Activated gamma-delta T cell (primary cell): Measurements from ENCODE around the gene KLK12.
"Not testable (repeated sequence)": the region's sequence is repeated elsewhere in the genome, so short reads cannot be mapped to it uniquely, and the experiment has no call there.

Experiments
- DNase-seq: peaks from one replicate; lab custom pipeline; 2025; lab: John Stamatoyannopoulos, UW

KLK12 gene

DNA sequence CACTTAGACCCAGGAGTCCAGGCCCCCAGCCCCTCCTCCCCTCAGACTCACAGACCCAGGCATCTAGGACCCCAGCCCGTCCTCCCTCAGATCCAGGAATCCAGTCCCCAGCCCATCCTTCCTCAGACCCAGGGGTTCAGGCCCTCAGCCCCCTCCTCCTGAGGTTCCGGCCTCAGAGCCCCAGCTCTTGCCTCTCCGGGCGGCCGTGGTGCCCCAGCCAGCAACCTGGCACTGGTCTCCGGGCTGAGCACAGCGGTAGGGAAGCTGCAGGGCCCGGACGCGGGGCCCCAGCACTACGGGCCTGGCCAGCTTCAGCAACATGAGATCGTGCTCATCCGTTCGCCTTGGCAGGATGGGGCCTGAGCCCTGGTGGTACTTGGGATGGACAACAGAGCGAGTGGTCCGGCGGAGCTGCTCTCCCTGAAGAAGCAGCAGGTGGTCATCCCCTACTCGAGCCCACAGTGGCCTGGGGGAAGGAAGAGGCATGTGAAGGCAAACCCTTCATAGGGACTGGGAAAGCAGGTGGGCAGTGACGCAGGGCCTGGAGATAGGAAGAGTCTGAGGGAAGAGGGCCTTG lies 19.0 kb downstream of the KLK12 start:
- no peak for DNase-seq

DNA sequence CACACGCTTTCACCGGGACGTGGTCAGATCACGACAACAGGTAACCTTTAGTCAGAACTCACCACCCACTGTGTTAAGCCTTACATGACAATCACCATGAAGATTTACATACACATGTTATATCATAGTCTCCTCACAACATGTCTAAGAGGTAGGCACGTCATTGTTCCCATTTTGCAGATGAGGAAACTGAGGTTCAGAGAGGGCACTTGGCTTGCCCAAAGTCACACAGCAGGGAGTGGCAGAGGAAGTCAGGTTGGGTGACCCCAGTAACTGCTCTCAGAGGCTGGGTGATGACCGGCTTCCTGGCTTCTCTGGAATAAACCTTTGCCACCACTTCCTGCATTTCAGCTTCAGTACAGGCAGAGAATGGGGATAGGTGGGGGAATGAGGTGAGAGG lies 20.6 kb downstream of the KLK12 start:
- no peak for DNase-seq

DNA sequence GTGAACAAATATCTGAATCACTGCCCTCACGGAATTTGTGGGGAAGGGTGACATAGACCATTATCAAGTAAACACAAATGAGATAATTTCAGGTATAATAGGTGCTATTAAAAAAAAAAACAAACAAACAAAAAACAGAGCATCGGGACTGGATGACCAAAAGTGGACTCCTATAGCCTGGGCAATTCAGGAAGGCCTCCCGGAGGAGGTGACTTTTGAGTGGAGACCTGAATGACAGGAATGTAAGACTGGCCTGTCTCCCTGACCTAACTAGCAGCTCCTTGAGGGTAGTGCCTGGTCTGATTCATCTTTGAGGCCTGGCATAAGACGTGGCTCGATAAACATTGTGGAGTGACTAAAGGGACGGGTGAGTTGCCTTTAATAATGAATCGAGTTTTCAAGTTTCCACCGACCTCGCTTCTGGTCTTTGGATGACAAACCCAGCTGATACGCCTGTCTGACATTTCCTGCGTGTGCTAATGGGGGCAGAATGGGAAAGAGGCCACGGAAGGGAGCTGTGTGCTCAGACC lies 22.1 kb downstream of the KLK12 start:
- no peak for DNase-seq

DNA sequence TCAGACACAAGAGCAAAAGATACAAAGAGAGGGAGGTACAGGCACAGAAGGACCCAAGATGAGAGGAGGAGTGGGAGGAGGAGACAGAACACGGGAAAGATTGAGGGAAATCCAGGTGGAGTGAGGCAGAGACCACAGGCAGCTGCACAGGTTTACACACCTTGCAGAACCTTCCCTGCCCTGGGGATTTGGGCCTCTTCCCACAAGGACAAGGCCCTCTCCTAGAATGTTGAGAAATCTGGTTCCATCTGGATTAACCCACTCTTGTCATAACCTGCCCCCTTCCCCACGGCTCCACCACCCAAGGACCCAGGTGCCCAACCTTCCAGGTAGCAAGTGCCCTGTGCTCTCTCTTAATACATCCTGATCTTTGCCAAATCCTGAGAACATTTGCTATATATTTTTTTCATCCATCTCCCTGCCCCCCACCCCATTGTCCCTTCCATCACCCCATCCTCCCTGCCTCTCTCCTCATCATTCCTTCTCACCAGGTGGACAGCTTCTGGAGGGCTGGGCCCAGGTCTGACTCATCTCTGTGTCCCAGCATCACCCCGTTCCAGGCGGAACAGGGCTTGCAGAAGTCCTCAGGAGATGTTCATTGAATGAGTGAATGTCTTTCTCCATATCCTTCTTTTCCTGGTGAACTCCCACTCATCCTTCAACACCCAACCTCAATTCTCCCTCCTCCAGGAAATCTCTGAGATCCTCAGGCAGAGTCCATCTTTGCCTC lies 24.6 kb downstream of the KLK12 start:
- DNase-seq, result no peak

DNA sequence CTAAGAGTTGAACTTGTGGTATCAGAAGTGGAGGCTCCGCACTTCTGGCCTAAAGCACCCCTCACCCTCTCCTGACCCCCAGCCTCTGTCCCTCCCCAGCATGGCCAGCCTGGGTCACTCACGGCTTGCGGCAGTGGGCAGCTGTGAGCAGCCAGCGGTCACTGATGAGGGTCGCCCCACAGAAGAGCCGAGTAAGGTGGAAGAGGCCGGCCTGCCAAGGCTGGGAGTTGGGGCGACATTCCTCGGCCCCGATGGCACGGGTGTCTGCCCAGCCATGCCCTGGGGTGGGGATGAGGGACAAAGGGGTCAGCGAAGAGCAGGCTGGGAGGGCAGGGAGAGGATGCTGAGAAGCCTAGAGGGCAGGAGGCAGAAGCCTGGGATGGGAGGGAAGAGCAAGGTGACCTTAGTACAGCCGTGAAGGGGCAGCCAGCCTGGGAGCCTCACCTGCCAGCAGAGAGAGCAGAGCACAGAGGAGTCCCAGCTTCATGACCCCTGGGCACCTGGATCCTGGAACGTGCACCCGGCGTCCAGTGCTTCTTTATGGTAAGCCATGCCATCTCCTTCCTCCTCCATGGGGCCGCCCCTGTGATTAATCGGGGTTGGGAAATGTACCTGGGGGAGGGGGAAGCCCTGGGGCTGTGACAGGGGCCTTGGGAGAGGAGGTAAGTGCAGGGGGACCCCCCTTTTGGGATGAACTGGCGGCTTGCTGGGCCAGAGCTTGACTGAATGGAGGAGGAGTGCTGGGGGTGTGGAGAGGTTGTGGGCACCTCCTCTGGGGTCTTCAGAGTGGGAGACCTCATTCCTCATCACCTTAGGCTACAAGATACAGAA lies 25.5 kb downstream of the KLK12 start:
- DNase-seq, result no peak

DNA sequence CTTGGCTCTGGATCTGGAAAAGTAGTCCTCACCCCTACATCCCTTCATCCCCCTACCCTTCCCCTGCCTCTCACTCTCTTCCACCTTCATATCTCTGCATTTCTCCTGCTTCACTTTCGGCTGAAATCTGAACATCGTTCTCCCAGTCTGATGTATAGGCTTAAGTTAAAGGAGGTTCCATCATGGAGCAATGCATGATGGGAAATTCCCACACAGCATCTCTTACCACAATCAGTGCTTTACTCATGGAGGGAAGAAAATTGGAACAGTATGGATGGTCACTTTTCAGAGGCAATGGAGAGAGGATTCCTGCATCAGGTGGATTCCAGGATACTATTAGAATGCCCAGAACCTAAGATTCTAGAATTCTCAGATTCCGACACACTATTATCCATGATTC lies 27.3 kb downstream of the KLK12 start:
- no peak for DNase-seq

DNA sequence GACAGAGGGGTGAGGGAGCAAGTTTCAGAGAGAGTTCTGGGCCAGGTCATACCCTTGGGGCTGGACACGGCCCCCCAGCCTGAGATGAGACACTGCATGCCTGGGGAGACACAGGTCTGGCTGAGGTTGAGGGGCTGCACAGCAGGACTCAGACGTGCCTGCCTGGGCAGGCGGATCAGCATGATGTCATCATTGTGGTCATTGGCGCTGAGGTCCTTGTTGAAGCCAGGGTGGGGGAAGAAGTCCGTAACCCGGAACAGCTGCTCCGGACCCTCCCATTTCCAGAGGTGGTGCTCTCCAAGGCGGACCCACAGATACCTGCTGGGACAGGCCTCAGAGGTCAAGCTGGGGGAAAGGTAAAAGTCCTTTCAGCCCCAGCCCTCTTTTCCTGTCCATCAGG lies 28.4 kb downstream of the KLK12 start:
- DNase-seq, result no peak

DNA sequence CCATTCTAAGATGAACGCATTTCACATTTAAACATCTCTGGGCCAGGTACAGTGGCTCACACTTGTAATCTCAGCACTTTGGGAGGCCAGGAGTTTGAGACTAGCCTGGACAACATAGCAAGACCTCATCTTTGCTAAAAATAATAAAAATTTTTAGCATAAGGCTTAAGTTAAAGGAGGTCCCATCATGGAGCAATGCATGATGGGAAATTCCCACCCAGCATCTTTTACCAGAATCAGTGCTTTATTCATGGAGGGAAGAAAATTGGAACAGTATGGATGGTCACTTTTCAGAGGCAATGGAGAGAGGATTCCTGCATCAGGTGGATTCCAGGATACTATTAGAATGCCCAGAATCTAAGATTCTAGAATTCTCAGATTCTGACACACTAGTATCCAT lies 29.6 kb downstream of the KLK12 start:
- no peak for DNase-seq

DNA sequence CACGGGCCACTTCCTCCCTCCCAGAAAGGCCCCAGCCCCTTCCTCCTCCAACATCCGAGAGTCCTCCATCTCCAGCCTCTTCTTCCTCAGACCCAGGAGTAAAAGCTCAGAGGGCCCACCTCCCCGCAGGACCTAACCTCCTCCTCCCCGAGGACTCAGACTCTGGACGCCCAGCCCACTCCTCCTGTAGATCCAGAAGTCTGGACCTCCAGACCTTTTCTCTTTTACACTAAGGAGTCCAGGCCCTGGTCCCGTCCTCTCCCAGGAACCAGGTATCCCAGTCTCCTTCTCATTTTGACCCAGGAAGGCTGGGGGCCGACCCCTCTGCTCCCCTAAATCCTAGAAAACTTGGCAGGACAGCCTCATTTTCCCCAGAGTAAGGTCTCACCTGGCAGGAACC lies 31.5 kb downstream of the KLK12 start:
- DNase-seq, result no peak

DNA sequence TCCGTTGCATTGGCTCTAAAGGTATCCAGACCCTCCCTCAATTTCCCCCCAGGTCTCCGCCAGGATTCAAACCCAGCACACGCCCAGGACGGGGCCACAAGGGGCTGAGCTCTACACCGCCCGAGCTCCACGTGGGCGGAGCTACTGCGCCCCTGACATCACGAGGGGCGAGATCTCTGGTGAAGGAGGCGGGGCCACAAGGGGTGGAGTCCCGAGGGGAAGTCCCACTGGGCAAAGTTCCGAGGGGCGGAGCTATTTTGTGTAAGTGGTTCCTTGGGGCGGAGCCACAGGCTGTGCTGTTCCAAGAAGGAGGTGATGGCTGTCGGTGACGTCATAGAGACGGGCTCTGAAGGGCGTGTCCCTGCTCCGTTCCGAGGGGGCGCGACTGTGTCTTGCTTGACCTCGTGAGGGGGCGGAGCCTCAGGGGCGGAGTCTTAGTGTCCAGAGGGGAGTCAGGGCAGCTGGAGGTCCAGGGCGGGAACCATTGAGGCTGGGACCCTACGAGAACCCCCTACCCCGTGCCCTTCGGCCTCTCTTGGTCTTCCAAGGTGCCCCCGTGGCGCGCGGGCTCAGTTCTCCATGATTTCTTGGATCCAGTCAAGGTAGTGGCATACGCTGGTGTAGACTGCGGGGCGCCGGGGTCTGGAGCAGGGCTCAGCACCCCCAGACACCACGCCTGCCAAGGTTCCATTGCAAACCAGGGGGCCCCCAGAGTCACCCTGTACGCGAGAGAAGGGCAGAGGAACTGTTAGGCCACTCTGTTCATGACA lies 32.1 kb downstream of the KLK12 start:
- DNase-seq, result no peak

DNA sequence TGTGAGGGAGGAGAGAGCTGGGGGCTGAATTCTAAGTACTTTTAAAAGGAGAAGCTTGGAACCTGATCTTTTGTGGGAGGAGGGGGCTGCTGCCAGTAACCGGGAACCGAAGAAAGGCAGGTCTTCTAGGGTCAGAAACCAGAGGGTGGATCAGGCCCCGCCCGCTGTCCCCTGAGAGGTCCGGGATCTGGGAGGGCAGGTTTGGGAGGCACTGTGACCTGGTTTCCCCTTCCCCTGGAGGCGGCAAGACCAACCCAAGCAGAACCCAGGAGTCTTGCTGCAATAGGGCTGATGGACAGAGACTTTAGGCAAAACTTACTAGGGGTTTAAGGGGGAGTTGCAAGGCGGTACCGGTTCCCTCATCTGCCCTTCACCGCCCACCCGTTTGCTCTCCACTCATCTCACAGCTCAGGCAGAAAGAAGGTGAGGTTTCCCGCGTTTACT lies 32.7 kb downstream of the KLK12 start:
- DNase-seq, result no peak

DNA sequence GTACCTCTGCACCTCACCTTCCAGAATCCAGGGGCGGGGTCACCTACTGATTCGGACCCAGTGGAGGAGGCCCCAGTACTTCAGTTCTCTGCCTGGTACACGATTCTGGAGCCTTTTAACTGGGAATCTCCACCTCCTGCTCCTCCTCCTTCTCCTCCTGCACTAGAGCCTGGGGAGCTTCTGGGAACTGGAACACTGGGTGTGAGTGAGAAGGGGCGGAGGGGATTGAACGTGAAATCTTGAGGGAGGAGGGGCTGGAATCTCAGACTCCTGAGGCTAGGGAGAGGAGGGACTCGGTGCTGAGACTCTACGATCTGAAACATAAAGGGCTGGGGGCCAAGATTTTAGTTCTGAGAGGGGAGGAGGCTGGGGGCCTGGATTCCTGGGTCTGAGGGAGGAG lies 33.3 kb downstream of the KLK12 start, which contains the start of gene KLK8:
KLK8 (minus strand) TSS at position 90 of the 400 bp plus-strand sequence. CDS start 437 bp downstream, outside the sequence.
- DNase-seq, result no peak

DNA sequence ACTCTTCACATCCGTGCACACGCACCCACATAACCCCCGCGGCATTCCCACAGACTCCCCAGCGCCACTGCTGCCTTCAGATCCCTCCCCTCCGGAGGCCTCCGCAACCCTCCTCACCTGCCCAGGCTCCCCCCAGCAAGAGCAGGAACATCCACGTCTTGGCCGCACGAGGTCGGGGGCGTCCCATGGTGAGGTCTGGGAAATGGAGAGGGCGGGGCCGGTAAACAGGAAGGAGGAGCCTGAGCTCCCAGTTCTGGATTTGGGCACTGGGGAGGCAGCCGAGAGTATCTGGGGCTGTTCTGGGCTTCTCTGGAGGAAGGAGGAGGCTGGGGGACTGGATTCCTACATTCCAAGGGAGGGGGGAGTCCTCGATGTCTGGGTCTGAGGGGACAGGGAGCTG lies 33.8 kb downstream of the KLK12 start:
- DNase-seq, result no peak

DNA sequence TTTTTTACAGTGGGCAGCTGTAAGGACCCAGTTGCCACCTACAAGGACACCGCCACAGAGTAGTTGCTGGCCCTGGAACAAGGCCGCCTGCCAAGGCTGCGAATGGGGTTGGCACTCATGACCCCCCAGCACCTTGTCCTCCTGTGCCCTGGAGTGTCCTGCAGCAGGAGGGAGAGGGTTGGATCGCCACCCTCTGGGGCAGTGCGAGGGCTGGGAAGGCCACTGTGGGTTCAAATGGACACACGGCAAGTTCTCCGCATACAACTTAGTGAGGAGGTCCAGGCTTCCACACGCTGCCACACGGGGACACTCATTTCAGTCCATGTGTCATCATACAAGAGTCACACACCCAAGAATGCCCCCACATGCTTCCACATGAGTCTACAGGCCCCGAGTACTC lies 34.4 kb downstream of the KLK12 start:
- no peak for DNase-seq

DNA sequence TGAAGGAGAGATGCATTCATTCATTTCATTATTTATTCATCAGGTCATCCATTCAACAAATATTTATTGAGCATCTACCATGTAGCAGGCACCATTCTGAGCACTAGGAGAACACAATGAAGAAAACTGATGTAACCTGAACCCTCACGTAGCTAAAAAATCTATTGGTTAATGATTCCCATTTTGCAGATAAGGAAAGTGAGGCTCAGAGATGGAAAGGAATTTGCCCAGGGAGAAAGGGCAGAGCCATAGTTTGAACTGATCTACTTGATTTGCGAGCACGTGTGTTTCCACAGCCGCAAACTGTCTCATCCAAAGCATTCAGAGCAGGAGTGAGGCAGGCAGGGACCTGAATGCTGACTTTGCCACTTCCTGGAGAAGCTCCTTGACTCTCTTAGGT lies 36.1 kb downstream of the KLK12 start:
- no peak for DNase-seq

DNA sequence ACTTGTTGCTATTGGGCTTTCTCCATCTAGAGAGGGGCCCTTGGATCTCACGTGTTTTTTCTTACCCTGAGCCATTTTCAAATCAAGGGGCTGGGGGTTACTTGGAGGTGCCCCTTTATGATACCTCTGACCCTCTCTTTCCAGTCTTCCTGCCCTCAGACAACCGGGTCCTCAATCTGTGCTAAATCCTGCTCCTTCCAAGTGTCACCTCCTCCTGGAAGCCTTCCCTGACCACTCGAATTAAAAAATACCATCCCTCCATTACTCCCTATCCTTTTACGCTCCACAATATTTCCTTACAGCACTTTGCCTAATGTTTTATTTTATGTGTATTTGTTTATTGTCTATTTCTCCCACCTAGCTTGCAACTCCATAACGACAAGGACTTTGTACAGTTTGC lies 36.7 kb downstream of the KLK12 start:
- no peak for DNase-seq

DNA sequence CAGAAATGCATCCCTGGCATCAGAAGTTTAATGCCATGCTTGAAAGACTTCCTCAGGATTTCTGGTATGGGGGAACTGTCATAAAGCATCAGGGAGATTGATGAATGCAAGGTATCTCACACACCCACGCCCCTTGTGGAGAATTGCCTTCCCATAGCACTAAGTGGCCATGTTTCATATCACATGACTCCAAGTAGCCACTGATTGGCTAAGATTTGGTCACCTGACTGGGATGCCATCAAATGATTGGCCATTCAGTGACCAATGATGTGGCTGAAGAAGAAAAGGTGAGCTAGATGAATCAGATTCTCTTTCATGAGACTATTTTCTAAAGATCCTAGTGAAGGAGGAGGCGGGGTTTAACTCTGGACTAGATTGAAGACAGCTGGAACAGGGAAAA lies 40.7 kb downstream of the KLK12 start:
- DNase-seq, result no peak

DNA sequence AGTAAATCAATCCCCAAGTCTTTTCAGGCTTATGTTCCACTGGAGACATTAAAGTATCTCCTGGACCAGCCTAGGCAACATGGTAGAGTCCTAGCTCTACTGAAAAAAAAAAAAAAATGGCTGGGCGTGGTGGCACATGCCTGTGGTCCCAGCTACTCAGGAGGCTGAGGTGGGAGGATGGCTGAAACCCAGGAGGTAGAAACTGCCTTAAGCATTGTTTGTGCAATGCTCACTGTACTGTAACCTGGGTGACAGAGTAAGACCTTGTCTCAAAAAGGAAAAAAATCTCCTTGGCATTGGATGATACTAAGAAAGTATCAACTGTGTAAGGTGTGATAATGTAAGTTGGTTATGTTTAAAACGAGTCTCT lies 42.2 kb downstream of the KLK12 start:
- no peak for DNase-seq

DNA sequence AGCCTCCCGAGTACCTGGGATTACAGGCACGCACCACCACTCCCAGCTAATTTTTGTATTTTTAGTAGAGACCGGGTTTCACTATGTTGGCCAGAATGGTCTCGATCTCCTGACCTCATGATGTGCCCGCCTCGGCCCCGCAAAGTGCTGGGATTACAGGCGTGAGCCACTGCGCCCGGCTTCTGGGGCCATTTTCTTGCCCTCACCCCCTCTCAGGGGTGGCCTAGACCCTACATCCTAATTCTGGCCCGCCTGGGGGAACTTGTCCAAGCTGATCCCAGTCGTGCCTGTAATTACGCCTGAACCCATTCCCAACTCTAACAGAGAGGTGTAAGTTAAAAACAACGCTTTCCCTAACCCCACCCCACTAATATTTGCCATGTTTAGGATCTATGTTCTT lies 50.4 kb downstream of the KLK12 start:
- not testable (repeated sequence) for DNase-seq

DNA sequence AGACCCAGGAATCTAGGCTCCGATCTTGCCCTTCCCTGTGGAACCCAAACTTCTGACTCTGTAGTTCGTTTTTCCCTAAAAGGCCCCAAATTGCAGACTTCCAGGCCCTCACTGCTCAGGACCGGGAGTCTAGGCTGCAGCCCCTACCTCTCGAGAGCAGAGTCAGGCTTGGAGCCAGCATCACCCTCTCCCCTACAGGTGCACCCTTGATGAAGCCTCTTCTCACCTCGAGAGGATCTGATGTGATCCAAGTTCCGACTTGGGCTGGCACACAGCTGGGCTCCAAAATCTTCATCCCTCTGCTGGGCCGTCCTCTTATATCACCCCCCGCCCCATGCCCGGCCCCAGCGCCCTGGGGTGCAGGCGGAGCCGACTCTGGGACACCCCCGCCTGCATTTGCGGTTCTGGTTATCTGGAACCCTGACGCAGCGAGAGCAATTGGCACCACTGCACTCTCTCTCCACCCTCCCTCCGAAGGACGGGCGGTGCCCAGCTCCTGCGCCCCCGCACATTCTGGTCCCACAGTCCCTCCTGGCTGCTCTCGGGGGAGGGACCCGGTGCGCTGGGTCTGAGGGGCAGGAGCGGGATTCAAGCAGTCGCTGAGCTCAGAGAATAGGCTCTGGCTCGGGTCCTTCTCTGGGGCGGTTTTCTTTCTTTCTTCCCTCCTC lies 51.0 kb downstream of the KLK12 start, which contains the start of gene KLK7:
KLK7 (minus strand) TSS at position 293 of the 668 bp plus-strand sequence. CDS start 1,518 bp downstream, outside the sequence.
- no peak for DNase-seq

DNA sequence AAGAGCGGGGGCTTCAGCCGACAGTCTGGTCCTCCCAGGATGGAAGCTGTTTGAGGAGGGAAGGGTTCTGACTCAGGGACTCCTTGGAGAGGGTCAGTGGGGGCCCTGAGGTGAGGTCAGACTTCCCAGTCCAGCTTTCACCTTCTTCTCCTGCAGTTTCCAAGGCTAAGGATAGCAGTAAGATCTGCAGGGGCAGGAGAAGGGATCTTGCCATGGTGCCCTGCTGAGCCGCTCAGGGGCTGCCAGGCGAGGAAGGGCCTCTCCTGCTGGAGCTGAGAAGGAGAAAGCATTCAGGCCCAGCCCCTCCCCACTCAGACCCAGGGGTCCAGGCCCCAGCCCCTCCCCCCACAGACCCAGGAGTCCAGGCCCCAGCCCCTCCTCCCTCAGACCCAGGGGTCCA lies 52.6 kb downstream of the KLK12 start:
- no peak for DNase-seq
